8988T (cell line): Measurements from ENCODE around the gene TRIP13.
"Not testable (repeated sequence)": the region's sequence is repeated elsewhere in the genome, so short reads cannot be mapped to it uniquely, and the experiment has no call there.

Experiments
- DNase-seq: peaks from one replicate; pipeline ENCODE4 v3.0.0; 2011

Gene TRIP13

GRCh38 chr5:892394-893136 is at the start of gene TRIP13, which contains the start of gene BRD9:
TRIP13 (plus strand) TSS chr5:892884; CDS start chr5:892999, 115 bp downstream.
BRD9 (minus strand) TSS chr5:892801; CDS start chr5:892657, 144 bp downstream.
- peak; percentile 100 for DNase-seq

- DNase-seq: not testable (repeated sequence)
Measured at GRCh38 chr5:843371-843770, 49.3 kb upstream of the TRIP13 start.

- DNase-seq: not testable (repeated sequence)
Measured at GRCh38 chr5:843926-844325, 48.8 kb upstream of the TRIP13 start.

- not testable (repeated sequence) for DNase-seq
Measured at GRCh38 chr5:844426-844825, 48.3 kb upstream of the TRIP13 start.

- DNase-seq: not testable (repeated sequence)
Measured at GRCh38 chr5:845031-845675, 47.5 kb upstream of the TRIP13 start.

- DNase-seq: not testable (repeated sequence)
Measured at GRCh38 chr5:845676-846601, 46.7 kb upstream of the TRIP13 start.

GRCh38 chr5:846602-847091 is 46.0 kb upstream of the TRIP13 start:
- DNase-seq: not testable (repeated sequence)

GRCh38 chr5:847212-847611 is 45.5 kb upstream of the TRIP13 start:
- not testable (repeated sequence) for DNase-seq

GRCh38 chr5:847736-848135 is 44.9 kb upstream of the TRIP13 start:
- not testable (repeated sequence) for DNase-seq

GRCh38 chr5:848671-849111 is 44.0 kb upstream of the TRIP13 start:
- DNase-seq: no peak

- DNase-seq: no peak
Measured at GRCh38 chr5:849651-850301, 42.9 kb upstream of the TRIP13 start.

GRCh38 chr5:850511-851006 is 42.1 kb upstream of the TRIP13 start, which contains the start of gene ZDHHC11:
ZDHHC11 (minus strand) TSS chr5:850986; CDS start chr5:850602, 384 bp downstream.
- no peak for DNase-seq

GRCh38 chr5:851076-851475 is 41.6 kb upstream of the TRIP13 start:
- DNase-seq: no peak

- DNase-seq: no peak
Measured at GRCh38 chr5:851553-851952, 41.1 kb upstream of the TRIP13 start.

- no peak for DNase-seq
Measured at GRCh38 chr5:852018-852417, 40.7 kb upstream of the TRIP13 start.

GRCh38 chr5:852431-853401 is 40.0 kb upstream of the TRIP13 start:
- no peak for DNase-seq

- not testable (repeated sequence) for DNase-seq
Measured at GRCh38 chr5:853416-854090, 39.1 kb upstream of the TRIP13 start.

GRCh38 chr5:854217-854616 is 38.5 kb upstream of the TRIP13 start:
- DNase-seq: no peak

GRCh38 chr5:854966-855743 is 37.5 kb upstream of the TRIP13 start:
- DNase-seq: no peak
